GM21447 (cell line): Measurements from ENCODE around the gene ANKMY1.
"Not testable (repeated sequence)": the region's sequence is repeated elsewhere in the genome, so short reads cannot be mapped to it uniquely, and the experiment has no call there.

Source experiments
- ATAC-seq: cut with Tn5 transposase; IDR thresholded peaks from one replicate; pipeline ENCODE4 v1.9.1; 2021; ENCODE audit not compliant: unreplicated experiment

The ANKMY1 gene

GRCh38 chr2:240568678-240569522 lies 11.1 kb upstream of the ANKMY1 start:
- no peak for ATAC-seq

GRCh38 chr2:240567872-240568677 lies 10.3 kb upstream of the ANKMY1 start, which contains the start of gene RNPEPL1:
TSS of gene RNPEPL1 (plus strand) at chr2:240568484. CDS start at chr2:240568587, 103 bp downstream.
- no peak for ATAC-seq

- ATAC-seq, result no peak
These were observed 9.5 kb upstream of the ANKMY1 start for GRCh38 chr2:240567137-240567871.

- peak; percentile 39 for ATAC-seq
These were observed 8.7 kb upstream of the ANKMY1 start for GRCh38 chr2:240566203-240567136.

- peak; percentile 35 for ATAC-seq
These were observed 7.8 kb upstream of the ANKMY1 start for GRCh38 chr2:240565333-240566202.

- ATAC-seq, result no peak
These were observed 7.0 kb upstream of the ANKMY1 start for GRCh38 chr2:240564561-240565332.

GRCh38 chr2:240563951-240564560 lies 6.3 kb upstream of the ANKMY1 start:
- ATAC-seq, result no peak

- ATAC-seq, result not testable (repeated sequence)
These were observed 5.4 kb upstream of the ANKMY1 start for GRCh38 chr2:240563231-240563630.

- peak; percentile 0 for ATAC-seq
These were observed 3.7 kb upstream of the ANKMY1 start for GRCh38 chr2:240561325-240561971.

- ATAC-seq, result peak; percentile 58
These were observed 2.9 kb upstream of the ANKMY1 start for GRCh38 chr2:240560480-240561324.

- ATAC-seq, result peak; percentile 50
These were observed 2.3 kb upstream of the ANKMY1 start, which contains the start of gene DUSP28 for GRCh38 chr2:240560084-240560479. TSS of gene DUSP28 (plus strand) at chr2:240560357. CDS start at chr2:240560685, 328 bp downstream.

- ATAC-seq, result no peak
These were observed 1.5 kb upstream of the ANKMY1 start for GRCh38 chr2:240559286-240559685.

- no peak for ATAC-seq
These were observed 511 bp upstream of the ANKMY1 start for GRCh38 chr2:240558236-240558761.

- no peak for ATAC-seq
These were observed 562 bp downstream of the ANKMY1 start for GRCh38 chr2:240557101-240557751.

GRCh38 chr2:240556553-240557100 lies 1.2 kb downstream of the ANKMY1 start:
- no peak for ATAC-seq
